ENCODE data around the gene C7. TPM values are rescaled to one million over a fixed set of nuclear protein-coding genes. Genes with fewer than 3 reads are reported as not detected.

C7 gene
- total and polyA plus RNA-seq, 8 donors: 22.4 to 317 (median 181) TPM

DNA sequence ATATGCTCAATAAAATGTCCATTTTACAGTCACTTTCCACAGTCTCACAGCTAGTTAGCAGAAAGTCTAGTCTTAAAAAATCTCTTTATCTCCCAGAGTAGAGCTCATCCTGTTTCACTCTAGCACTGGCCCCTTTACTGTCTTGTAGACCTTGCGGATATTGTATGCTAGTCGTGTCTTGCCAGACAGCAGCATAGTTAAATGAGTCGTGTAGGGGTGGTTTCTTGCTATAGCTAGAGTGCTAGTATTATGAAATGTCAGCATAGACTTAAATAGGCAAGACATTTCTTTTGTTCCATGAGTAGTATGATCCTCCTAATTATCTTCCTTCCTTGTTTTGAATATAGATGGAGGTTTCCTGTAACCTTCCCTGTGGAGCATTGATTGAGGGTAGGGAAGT, 77.4 kb downstream of the C7 start:
- Histone ChIP-seq H3K4me3 (no peak overlapping the region), H3K36me3 (no peaks in the 10 kb centered on the region), H3K4me1 (peaks cover 2 to 19% (median 18%) of the 10 kb centered on the region in 4 donors), H3K27ac (no peak overlapping the region), H3K27me3 (no peaks in the 10 kb centered on the region), H3K9me3 (no peaks in the 10 kb centered on the region)
- 81 to 88% (median 85%) methylated on average over 3 of the region's 3 CpGs for WGBS, 5 donors
- no peak for DNase-seq
- intact Hi-C loops (cut with DNase I; ENCODE audit: low total_unique reads): no loop called here
- TF ChIP-seq EP300 (IDR thresholded peaks at IDR 0.05) (no peak), POLR2A (IDR thresholded peaks at IDR 0.05) (no peak), POLR2AphosphoS5 (IDR thresholded peaks at IDR 0.05) (no peak)

DNA sequence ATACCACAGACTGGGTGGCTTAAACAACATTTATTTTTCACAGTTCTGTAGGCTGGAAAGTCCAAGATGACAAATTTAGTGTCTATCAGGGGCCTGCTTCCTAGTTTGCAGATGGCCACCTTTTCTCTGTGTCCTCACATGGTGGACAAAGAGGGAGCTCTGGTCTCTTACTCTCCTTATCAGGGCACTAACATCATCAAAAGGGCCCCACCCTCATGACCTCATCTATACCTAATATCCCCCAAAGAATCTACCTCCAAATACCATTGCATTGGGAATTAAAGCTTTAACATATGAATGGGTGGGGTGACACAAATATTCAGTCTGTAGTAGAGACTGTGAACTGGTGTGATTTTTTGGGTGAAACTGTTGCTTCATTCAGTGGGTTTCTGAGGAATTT, 78.1 kb downstream of the C7 start:
- intact Hi-C loops (cut with DNase I; ENCODE audit: low total_unique reads): no loop called here
- TF ChIP-seq, protein P1, sequence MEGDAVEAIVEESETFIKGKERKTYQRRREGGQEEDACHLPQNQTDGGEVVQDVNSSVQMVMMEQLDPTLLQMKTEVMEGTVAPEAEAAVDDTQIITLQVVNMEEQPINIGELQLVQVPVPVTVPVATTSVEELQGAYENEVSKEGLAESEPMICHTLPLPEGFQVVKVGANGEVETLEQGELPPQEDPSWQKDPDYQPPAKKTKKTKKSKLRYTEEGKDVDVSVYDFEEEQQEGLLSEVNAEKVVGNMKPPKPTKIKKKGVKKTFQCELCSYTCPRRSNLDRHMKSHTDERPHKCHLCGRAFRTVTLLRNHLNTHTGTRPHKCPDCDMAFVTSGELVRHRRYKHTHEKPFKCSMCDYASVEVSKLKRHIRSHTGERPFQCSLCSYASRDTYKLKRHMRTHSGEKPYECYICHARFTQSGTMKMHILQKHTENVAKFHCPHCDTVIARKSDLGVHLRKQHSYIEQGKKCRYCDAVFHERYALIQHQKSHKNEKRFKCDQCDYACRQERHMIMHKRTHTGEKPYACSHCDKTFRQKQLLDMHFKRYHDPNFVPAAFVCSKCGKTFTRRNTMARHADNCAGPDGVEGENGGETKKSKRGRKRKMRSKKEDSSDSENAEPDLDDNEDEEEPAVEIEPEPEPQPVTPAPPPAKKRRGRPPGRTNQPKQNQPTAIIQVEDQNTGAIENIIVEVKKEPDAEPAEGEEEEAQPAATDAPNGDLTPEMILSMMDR (IDR thresholded peaks at IDR 0.05): no peak
- TF ChIP-seq POLR2A (IDR thresholded peaks at IDR 0.05) (no peak), POLR2AphosphoS5 (IDR thresholded peaks at IDR 0.05) (no peak), EP300 (IDR thresholded peaks at IDR 0.05) (no peak)
- H3K36me3 ChIP-seq: no peaks in the 10 kb centered on the region
- H3K4me1 ChIP-seq: peaks cover 9 to 26% (median 24%) of the 10 kb centered on the region in 4 donors
- no peak overlapping the region for H3K4me3 ChIP-seq
- no peak overlapping the region for H3K27ac ChIP-seq
- no peak for DNase-seq
- H3K9me3 ChIP-seq: no peaks in the 10 kb centered on the region
- H3K27me3 ChIP-seq: no peaks in the 10 kb centered on the region

DNA sequence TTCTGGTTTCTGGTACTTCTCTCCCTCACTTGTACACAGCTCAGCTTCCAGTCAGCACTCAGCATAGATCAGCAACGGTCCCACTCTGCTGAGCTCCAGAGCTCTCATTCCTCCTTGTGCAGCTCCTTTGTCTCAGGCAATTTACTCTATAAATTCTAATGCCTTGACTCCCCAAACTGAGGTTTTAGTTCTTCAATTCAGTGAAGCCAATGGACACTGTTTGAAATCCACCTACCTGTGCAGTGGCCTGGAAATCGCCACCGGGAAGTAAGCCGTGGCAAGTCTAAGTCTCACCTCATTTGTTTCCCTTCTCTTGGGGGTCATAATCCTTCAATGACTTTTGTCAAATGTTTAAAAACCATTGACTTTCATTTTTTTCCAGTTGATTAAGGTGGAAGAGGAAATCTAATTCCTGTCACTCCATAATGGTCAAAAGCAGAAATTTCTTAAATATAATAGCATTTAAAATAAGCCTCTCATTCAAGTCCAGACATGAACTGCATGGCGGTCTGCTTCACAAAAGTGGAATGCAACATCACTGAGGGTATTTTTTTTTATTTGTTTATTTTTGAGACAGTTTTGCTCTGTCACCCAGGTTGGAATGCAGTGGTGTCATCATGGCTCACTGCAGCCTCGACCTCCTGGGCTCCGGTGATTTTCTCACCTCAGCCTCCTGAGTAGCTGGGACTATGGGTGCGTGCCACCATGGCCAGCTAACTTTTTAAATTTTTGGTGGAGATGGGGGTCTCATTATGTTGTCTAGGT, 79.6 kb downstream of the C7 start:
- TF ChIP-seq, protein P1 (IDR thresholded peaks at IDR 0.05): no peak
- TF ChIP-seq POLR2AphosphoS5 (IDR thresholded peaks at IDR 0.05) (no peak), POLR2A (IDR thresholded peaks at IDR 0.05) (no peak), EP300 (IDR thresholded peaks at IDR 0.05) (no peak)
- no peak overlapping the region for H3K4me3 ChIP-seq

DNA sequence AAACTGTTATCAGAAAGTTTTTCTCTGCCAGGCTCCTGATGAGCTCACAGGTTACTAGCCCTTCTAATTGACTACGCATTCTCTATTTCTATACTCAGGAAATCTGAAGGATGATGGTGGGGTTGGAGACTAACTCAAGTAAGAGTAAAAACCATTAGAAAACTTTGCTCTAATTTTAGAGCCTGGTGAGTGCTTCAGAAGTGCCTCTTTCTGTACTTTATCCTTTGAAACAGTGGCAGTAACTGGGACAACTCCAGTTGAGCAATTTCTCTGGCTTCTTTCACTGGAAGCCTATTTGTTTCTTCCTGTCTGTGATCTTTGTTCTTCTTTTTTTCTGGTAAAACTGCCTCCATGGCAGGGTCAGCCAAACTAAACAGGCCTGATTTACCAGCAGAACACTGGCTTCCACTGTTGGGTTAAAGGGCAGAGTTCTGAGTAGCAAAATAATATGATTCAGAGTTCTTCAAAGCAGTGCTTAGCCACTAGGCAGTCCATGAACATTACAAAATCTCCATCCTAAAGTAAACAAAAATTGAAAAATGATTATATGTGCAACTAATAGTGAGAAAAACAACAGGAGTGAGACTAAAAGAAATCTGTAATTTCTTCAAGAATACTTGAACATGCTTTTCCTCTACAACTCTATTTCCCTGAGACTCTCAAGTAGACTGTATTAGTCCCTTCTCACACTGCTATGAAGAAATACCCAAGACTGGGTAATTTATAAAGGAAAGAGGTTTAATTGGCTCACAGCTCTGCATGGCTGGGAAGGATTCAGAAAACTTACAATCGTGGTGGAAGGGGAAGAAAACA, 82.1 kb downstream of the C7 start:
- H3K9me3 ChIP-seq: no peaks in the 10 kb centered on the region
- WGBS, 5 donors: 3 to 26% (median 16%) methylated on average over 2 of the region's 2 CpGs
- peak; percentile 52 to 68 for DNase-seq
- peak overlapping the region in 4 of 5 donors; percentile 42 to 74 (median 72) for H3K27ac ChIP-seq
- no peaks in the 10 kb centered on the region for H3K27me3 ChIP-seq
- no peaks in the 10 kb centered on the region for H3K36me3 ChIP-seq
- TF ChIP-seq POLR2A (IDR thresholded peaks at IDR 0.05): no peak
- peak; percentile 56 to 91 (median 83) for TF ChIP-seq POLR2AphosphoS5 (IDR thresholded peaks at IDR 0.05)
- TF ChIP-seq EP300 (IDR thresholded peaks at IDR 0.05): peak; percentile 71
- TF ChIP-seq, protein P1 (IDR thresholded peaks at IDR 0.05): no peak
- H3K4me1 ChIP-seq: peaks cover 13 to 31% (median 26%) of the 10 kb centered on the region in 4 donors
- intact Hi-C loops (cut with DNase I; ENCODE audit: low total_unique reads): no loop called here
- no peak overlapping the region for H3K4me3 ChIP-seq

More for the DNA sequence above, 79.6 kb downstream of the C7 start:
- 89 to 95% (median 94%) methylated on average over 8 of the region's 8 CpGs for WGBS, 5 donors
- no peak for DNase-seq
- Histone ChIP-seq H3K36me3 (no peaks in the 10 kb centered on the region), H3K9me3 (no peaks in the 10 kb centered on the region), H3K4me1 (peaks cover 13 to 31% (median 26%) of the 10 kb centered on the region in 4 donors), H3K27ac (no peak overlapping the region), H3K27me3 (no peaks in the 10 kb centered on the region)
- intact Hi-C loops (cut with DNase I; ENCODE audit: low total_unique reads): no loop called here
